ENCODE results near the gene SSNA1.

The SSNA1 gene

GRCh38 chr9:137222190-137223077, 34.0 kb downstream of the SSNA1 start, which contains the start of gene RNF208:
Gene RNF208 (minus strand): TSS chr9:137222240. CDS start chr9:137221212, 1,028 bp downstream.
- no peak for DNase-seq

GRCh38 chr9:137223078-137223970, 34.8 kb downstream of the SSNA1 start:
- DNase-seq, result peak; percentile 99

GRCh38 chr9:137224830-137225694, 36.6 kb downstream of the SSNA1 start, which contains the start of gene CYSRT1:
Gene CYSRT1 (plus strand): TSS chr9:137225174. CDS start chr9:137225622, 448 bp downstream.
- no peak for DNase-seq

- no peak for DNase-seq
Observed at GRCh38 chr9:137225699-137226331, 37.3 kb downstream of the SSNA1 start.

- no peak for DNase-seq
Observed at GRCh38 chr9:137226338-137227053, 38.0 kb downstream of the SSNA1 start.

GRCh38 chr9:137227054-137227852, 38.8 kb downstream of the SSNA1 start, which contains the start of gene RNF224:
Gene RNF224 (plus strand): TSS chr9:137227502. CDS start chr9:137228336, 834 bp downstream.
- DNase-seq, result peak; percentile 63

- DNase-seq, result no peak
Observed at GRCh38 chr9:137227853-137228505, 39.5 kb downstream of the SSNA1 start.

GRCh38 chr9:137228506-137228967, 40.1 kb downstream of the SSNA1 start:
- no peak for DNase-seq

- DNase-seq, result no peak
Observed at GRCh38 chr9:137228968-137229896, 40.8 kb downstream of the SSNA1 start.

GRCh38 chr9:137229903-137230704, 41.6 kb downstream of the SSNA1 start:
- DNase-seq, result no peak

- DNase-seq, result no peak
Observed at GRCh38 chr9:137230705-137231371, 42.4 kb downstream of the SSNA1 start, which contains the start of gene SLC34A3. Gene SLC34A3 (plus strand): TSS chr9:137230901. CDS start chr9:137231703, 802 bp downstream.

- DNase-seq, result no peak
Observed at GRCh38 chr9:137231372-137232039, 43.0 kb downstream of the SSNA1 start.

GRCh38 chr9:137232101-137232500, 43.6 kb downstream of the SSNA1 start:
- DNase-seq, result no peak

- no peak for DNase-seq
Observed at GRCh38 chr9:137232510-137232909, 44.0 kb downstream of the SSNA1 start.

- no peak for DNase-seq
Observed at GRCh38 chr9:137233143-137233980, 44.9 kb downstream of the SSNA1 start.

Data from fibroblast of skin of abdomen (primary cell).